Measurements from ENCODE around the gene LDLRAD3. TPM values are rescaled to one million over a fixed set of nuclear protein-coding genes. Genes with fewer than 3 reads are reported as not detected.

The LDLRAD3 gene
- total RNA-seq, 4 donors from 2014 or later = 10.2 to 41.9 (median 19.8) TPM

GRCh38 chr11:35962369-35963138 is 18.7 kb downstream of the LDLRAD3 start:
- no peaks in the 10 kb centered on the region for H3K4me1 ChIP-seq
- no peak for DNase-seq
- H3K27me3 ChIP-seq = no peaks in the 10 kb centered on the region
- H3K27ac ChIP-seq = no peak overlapping the region
- no peaks in the 10 kb centered on the region for H3K9me3 ChIP-seq
- no peaks in the 10 kb centered on the region for H3K36me3 ChIP-seq
- no peak for TF ChIP-seq CTCF (IDR thresholded peaks at IDR 0.05)
- no peak for TF ChIP-seq POLR2A (IDR thresholded peaks at IDR 0.05)
- intact Hi-C loops (cut with DNase I; ENCODE audit: low total_unique reads) = no loop called here
- H3K4me3 ChIP-seq = no peak overlapping the region

GRCh38 chr11:35963911-35964310 is 20.0 kb downstream of the LDLRAD3 start:
- Histone ChIP-seq H3K36me3 (no peaks in the 10 kb centered on the region), H3K27me3 (no peaks in the 10 kb centered on the region), H3K27ac (no peak overlapping the region), H3K4me3 (no peak overlapping the region), H3K9me3 (no peaks in the 10 kb centered on the region), H3K4me1 (no peaks in the 10 kb centered on the region)
- TF ChIP-seq POLR2A (IDR thresholded peaks at IDR 0.05) (no peak), CTCF (IDR thresholded peaks at IDR 0.05) (no peak)
- no peak for DNase-seq
- intact Hi-C loops (cut with DNase I; ENCODE audit: low total_unique reads) = no loop called here

GRCh38 chr11:35964841-35965240 is 21.0 kb downstream of the LDLRAD3 start:
- Histone ChIP-seq H3K27me3 (no peaks in the 10 kb centered on the region), H3K36me3 (no peaks in the 10 kb centered on the region), H3K4me1 (no peaks in the 10 kb centered on the region), H3K27ac (no peak overlapping the region), H3K9me3 (no peaks in the 10 kb centered on the region), H3K4me3 (no peak overlapping the region)
- DNase-seq = no peak
- intact Hi-C loops (cut with DNase I; ENCODE audit: low total_unique reads) = no loop called here
- no peak for TF ChIP-seq CTCF (IDR thresholded peaks at IDR 0.05)
- TF ChIP-seq POLR2A (IDR thresholded peaks at IDR 0.05) = no peak

GRCh38 chr11:35967042-35967441 is 23.2 kb downstream of the LDLRAD3 start:
- no peak overlapping the region for H3K4me3 ChIP-seq
- H3K4me1 ChIP-seq = no peaks in the 10 kb centered on the region
- intact Hi-C loops (cut with DNase I; ENCODE audit: low total_unique reads) = no loop called here
- H3K27ac ChIP-seq = no peak overlapping the region
- DNase-seq = no peak
- no peaks in the 10 kb centered on the region for H3K9me3 ChIP-seq
- no peaks in the 10 kb centered on the region for H3K27me3 ChIP-seq
- no peaks in the 10 kb centered on the region for H3K36me3 ChIP-seq
- no peak for TF ChIP-seq CTCF (IDR thresholded peaks at IDR 0.05)
- TF ChIP-seq POLR2A (IDR thresholded peaks at IDR 0.05) = no peak

- no peak overlapping the region for H3K4me3 ChIP-seq
- intact Hi-C loops (cut with DNase I; ENCODE audit: low total_unique reads) = no loop called here
- DNase-seq = no peak
- H3K27ac ChIP-seq = no peak overlapping the region
- H3K27me3 ChIP-seq = no peaks in the 10 kb centered on the region
- no peaks in the 10 kb centered on the region for H3K9me3 ChIP-seq
- H3K4me1 ChIP-seq = no peaks in the 10 kb centered on the region
- TF ChIP-seq POLR2A (IDR thresholded peaks at IDR 0.05) = no peak
- TF ChIP-seq CTCF (IDR thresholded peaks at IDR 0.05) = no peak
- H3K36me3 ChIP-seq = no peaks in the 10 kb centered on the region
These were observed 24.7 kb downstream of the LDLRAD3 start for GRCh38 chr11:35968386-35969088.

Data from uterus (tissue), 4 donors.